ENCODE data around the gene NPB.

NPB gene

GRCh38 chr17:81927653-81928543 lies 25.9 kb downstream of the NPB start, which contains the start of gene MAFG:
MAFG (minus strand) TSS chr17:81927735; CDS start chr17:81923185, 4,550 bp downstream.
- no peak for DNase-seq

DNA sequence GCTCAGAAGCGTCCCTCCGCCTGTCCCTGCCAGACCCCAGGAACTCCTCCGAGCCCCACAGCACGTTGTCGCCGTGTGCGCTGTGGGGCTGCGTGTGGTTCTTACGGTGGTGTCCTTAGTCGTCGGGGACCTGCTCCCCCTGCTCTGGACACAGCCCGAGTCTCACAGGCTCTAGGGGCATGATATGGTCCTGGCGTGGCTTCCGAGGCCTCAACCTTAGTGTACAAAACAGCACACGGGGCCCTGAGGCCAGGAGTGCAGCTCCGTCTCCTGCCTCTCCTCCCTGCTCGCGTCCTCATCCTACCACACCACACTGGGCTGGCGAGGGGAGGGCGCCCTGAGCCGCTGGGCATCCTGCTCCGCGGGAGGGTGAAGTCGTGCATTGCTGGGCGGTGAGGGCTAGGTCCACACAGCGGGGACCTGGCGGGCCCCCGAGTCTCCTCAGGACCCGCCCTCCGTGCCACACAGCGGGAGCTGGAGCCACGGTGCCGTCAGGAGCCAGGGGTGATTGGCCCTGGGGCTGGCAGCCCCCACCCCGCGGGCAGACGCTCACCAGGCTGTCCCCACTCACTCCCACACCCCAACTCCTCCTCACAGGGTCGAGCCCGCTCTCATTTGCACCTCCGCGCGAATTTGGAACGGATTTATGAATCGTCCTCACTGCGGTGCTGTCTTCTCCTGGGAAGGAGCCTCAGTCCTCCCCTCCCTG lies 26.7 kb downstream of the NPB start:
- DNase-seq: no peak

- DNase-seq: no peak
Observed at GRCh38 chr17:81929253-81930141, 27.5 kb downstream of the NPB start.

GRCh38 chr17:81930142-81931125 lies 28.4 kb downstream of the NPB start:
- DNase-seq: no peak

DNA sequence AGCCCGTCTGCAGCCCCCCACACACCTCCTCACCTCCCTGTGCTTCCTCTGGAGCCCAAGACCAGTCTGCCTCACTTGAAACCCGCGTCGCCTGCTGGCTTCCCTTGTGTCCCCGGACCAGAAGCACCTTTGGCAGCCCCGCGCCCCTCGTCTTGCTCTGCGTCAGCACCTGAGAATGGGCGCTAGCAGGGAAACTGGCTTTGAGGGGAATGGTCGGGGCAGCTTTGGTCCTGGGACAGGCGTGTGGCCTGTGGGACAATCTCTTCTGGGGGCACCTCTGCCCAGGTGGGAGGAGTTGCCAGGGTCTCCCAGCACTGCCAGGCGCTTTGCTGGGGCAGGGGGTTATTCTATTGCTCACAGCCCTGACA lies 29.1 kb downstream of the NPB start:
- no peak for DNase-seq

DNA sequence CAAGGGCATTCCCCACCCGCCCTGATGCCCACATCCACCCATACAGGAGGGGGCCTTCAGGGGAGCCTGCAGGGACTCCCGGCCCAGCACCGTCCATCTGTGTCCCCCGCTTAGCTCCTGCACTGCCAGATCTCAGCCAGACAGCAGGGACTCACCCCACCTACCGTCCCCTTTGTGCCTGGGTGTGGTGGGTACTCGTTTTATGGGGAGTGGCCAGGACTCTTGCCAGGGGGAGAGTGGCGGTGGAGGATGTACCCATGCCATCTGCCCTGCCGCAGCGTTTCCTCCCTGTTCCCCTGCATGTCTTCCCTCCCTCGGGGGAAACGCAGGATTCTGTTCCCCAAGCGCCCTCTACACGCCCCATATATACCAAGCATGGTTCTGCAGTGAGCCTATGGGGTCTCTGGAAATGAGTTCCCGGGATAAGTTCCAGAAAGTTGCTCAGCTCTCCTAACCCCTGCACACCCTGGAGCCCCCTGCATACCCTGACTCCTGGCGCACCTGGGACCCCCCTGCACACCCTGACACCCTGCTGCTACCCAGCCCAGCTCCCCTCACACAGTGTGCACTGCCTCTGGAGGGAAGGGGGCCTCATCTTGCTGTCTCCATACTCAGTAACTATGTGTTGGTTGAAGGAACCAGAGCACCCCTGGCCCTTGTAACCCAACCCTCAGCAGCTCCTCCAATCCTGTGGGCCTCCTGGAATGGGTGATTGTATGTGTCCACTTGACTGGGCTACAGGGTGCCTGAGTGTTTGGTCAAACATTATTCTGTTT lies 29.7 kb downstream of the NPB start:
- DNase-seq: no peak

DNA sequence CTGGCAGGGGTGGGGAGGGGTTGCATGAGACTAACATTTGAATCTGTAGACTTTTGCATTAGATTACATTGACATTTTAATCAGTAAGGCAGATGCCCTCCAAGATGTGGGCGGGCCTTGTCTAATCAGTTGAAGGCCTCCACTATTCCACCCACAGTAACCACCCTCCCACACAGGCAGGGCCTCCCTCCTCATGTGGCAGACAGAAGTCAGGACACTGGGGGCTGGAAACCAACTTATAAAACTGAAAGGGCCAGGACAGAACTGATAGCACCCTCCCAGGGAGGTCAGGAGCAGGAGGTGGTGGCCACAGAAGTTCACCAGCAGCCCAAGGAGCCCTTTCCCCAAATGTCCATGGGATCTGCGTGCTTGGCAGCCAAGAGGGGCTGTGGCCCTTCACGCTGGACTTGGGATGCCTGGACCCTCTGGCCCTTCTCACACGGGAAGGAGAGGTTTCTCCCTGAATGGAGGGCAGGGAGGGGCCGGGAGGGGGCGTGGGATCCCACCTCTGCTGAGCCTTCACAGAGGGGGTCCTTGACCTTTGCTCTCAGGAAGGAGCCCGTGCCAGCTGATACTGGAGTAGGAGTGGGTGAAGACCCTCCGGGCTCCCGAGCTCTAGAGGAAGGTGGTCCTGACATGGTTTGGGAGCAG lies 30.4 kb downstream of the NPB start:
- no peak for DNase-seq

DNA sequence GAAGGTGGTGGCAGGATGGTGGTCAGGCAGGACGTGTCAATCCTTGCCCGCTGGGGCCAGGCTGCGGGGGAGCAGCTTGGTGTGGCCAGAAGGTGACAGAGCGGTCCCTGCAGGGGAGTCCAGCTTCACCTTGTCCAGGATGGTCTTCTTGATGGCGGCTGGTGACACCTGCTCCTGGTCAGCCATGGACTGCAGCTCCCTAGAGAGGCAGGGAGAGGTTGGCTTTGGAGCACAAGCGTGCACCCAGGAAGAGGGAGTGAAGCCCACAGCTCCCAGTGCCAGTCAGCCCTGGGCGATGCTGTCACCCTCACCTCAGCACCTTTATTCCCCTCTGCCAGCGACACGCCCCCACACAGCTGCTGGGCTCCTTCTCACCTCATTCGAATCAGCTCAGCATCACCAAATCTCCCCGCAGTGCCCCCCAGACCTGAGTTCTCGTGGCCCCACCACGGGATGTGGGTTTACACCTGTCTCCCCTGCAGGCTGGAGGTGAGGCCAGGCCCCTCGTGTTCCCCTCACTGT lies 31.2 kb downstream of the NPB start:
- no peak for DNase-seq

DNA sequence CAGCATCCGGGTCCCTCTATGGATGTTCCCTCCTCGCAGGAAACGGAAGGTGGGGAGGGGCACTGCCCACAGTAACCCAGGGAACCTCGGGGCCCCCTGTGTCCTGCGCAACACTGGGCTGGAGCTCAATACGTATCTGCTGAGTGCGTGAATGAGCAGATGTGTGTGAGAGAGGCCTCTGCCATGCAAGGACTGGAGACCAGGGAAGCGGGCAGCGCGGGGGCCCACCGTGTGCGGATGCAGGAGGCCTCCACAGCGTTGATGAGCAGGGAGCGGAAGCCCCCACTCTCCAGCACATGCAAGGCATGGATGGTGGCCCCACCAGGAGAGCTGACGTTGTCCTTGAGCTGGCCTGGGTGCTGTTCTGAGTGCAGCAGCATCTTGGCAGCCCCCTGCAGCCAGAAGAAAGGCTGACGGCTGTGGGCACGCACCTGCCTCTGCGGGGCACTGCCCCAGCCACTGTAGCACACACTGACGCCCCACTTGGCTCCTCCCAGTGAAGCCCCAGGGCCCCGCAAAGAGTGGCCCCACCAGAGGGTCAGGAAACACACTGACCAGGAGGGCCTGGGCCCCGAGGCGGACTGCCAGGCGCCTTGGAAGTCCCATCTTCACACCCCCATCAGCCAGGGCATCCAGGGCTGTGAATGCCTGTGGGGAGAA lies 32.2 kb downstream of the NPB start:
- no peak for DNase-seq

- no peak for DNase-seq
Observed at GRCh38 chr17:81934850-81935708, 33.0 kb downstream of the NPB start.

- no peak for DNase-seq
Observed at GRCh38 chr17:81935709-81936084, 33.7 kb downstream of the NPB start.

- DNase-seq: no peak
Observed at GRCh38 chr17:81939218-81939617, 37.2 kb downstream of the NPB start.

GRCh38 chr17:81939881-81940385 lies 37.9 kb downstream of the NPB start:
- no peak for DNase-seq

DNA sequence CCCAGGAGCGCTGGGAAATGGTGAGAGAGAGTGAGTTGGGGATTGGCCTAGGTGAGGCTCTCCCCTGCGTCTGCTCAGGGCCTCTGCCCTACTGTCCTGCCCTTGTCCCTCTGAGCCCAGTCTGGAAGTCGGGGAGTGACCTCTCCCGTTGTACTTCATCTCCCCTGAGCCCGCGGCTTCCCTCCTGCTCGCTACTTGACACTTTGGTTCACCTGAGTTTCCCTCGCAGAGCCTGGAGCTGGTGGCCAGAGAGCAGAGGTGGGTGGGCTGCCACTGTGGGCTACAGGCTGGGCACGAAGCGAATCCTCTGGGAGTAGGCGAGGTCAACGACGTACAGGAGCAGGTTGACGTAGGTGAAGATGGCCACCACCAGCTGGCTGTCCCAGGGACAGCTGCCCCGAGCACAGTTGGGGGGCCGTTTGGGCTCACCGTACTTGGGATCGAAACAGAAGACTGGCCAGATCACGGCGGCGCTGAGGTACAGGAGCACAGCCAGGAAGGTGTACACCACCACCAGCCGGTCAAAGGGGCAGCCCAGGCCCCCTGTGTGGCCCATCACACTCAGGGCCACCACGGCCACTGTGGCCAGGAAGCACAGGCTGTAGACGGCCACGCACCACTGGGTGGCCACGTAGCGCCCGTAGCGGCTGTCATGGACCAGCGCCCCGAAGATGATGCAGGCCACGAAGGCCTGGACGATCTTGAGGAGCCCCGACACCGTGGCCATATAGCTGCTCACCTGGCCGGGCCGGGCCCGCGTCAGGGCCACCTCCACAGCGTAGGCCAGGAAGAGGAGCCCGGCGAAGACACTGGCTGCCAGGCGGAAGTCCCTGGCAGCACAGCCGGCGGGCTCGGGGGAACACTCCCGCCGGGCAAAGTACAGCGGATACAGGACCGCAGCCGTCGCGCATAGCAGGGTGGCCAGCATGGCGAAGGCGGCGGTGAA lies 38.8 kb downstream of the NPB start:
- no peak for DNase-seq

DNA sequence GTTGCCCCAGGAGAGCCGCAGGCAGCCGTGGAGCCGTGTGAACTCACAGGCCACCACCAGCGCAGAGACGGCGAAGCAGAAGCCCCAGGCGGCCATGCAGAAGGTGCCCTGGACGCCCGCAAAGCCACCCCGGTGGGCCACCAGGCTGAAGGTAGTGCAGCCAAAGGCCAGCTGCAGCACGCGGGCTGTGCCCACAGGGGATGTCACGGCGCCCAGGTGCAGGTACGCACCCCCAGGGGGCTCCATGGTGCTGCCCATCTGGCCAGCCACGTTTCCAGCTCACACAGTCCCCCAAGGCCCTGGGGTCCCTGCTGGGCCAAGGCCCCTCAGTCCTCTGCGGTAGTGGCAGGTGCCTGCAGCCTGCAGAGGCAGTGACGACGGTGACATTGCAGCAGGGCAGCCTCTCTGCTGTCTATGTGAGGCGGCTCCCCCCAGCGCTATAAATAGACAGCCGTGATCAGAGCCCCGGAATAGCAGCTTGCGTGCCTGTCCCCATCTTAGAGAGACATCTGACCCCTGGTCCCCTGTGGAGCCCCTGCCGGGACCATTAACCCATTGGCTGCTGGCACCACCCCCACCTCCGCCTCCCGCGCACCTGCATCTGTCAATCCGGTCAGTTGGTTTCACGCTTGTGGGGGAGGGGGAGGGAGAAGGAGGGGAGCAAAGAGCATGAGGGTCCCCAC lies 39.6 kb downstream of the NPB start:
- no peak for DNase-seq

DNA sequence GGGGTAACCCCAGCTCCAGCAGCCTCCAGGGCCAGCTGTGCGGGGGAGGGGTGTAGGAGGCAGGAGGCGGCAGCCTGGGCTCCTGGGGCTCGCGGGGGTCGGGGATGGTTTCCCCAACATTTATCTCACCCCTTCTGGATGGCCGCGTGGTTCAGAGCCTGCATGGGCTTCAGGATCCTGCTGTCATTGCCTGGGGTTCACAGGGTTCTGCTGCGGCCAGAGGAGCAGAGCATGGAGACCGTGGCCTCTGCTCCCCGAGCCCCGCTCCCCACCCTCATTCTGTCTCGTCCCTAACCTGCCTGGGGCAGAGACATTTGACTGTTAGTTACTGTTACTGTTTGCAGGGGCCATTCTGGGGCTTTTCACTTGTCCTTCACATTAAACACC lies 40.1 kb downstream of the NPB start:
- no peak for DNase-seq

DNA sequence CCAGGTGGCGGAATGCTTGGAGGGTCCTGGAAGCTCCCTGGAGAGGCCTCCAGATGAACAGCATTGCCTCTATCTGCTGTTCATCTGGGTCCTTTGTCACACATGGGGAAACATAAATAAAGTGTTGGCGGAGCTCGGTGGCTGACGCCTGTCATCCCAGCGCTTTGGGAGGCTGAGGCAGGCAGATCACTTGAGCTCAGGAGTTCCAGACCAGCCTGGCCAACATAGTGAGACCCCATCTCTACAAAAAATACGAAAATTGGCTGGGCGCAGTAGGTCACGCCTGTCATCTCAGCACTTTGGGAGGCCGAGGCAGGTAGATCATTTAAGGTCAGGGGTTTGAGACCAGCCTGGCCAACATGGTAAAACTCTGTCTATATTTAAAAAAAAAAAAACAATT lies 42.8 kb downstream of the NPB start:
- no peak for DNase-seq

Data from cortex of kidney (tissue), 1 donor.